Measurements from ENCODE around the gene RDX.

Gene RDX

GRCh38 chr11:110133160-110133559 is 163.3 kb downstream of the RDX start:
- DNase-seq (ENCODE audit: low spot score) = no peak
- TF ChIP-seq CTCF (IDR thresholded peaks at IDR 0.05; ENCODE audit: extremely low read depth, missing control alignments) = no peak

- DNase-seq (ENCODE audit: low spot score) = no peak
- TF ChIP-seq CTCF (IDR thresholded peaks at IDR 0.05; ENCODE audit: extremely low read depth, missing control alignments) = no peak
Measured at GRCh38 chr11:110131386-110132123, 164.9 kb downstream of the RDX start.

- TF ChIP-seq CTCF (IDR thresholded peaks at IDR 0.05; ENCODE audit: extremely low read depth, missing control alignments) = no peak
Measured at GRCh38 chr11:110130642-110131238, 165.7 kb downstream of the RDX start.

GRCh38 chr11:110128161-110128560 is 168.3 kb downstream of the RDX start:
- DNase-seq (ENCODE audit: low spot score) = no peak

More at GRCh38 chr11:110130642-110131238, 165.7 kb downstream of the RDX start:
- DNase-seq (ENCODE audit: low spot score) = no peak

GRCh38 chr11:110126936-110127335 is 169.5 kb downstream of the RDX start:
- DNase-seq (ENCODE audit: low spot score) = no peak
- TF ChIP-seq CTCF (IDR thresholded peaks at IDR 0.05; ENCODE audit: extremely low read depth, missing control alignments) = no peak

More at GRCh38 chr11:110128161-110128560, 168.3 kb downstream of the RDX start:
- TF ChIP-seq CTCF (IDR thresholded peaks at IDR 0.05; ENCODE audit: extremely low read depth, missing control alignments) = no peak

- DNase-seq (ENCODE audit: low spot score) = no peak
- no peak for TF ChIP-seq CTCF (IDR thresholded peaks at IDR 0.05; ENCODE audit: extremely low read depth, missing control alignments)
Measured at GRCh38 chr11:110125632-110126031, 170.8 kb downstream of the RDX start.
